ENCODE results near the gene TCEAL1. TPM values are rescaled to one million over a fixed set of nuclear protein-coding genes. Genes with fewer than 3 reads are reported as not detected.

Gene TCEAL1
- total RNA-seq, 4 donors from 2014 or later = 35.7 to 54.6 (median 46.5) TPM

Other genes with a start within 250 kb of the TCEAL1 start
- gene RAB40A, start 109.5 kb upstream of the TCEAL1 start, total RNA-seq = not detected
- 10 to 100 TPM; 21.1 to 30.5 (median 28.2) TPM for gene TCEAL4, start 43.5 kb upstream of the TCEAL1 start, total RNA-seq
- gene TCEAL3, start 21.0 kb upstream of the TCEAL1 start, total RNA-seq = 1 to 10 TPM; 5.0 to 9.2 (median 7.1) TPM
- 100 to 1,000 TPM; 190 to 317 (median 213) TPM for gene MORF4L2, start 57.7 kb downstream of the TCEAL1 start, total RNA-seq
- not detected for gene TMEM31, start 81.9 kb downstream of the TCEAL1 start, total RNA-seq
- 1 to 10 TPM in 2 of 4 donors, not detected in 2; 1.2 to 2.2 TPM for gene PLP1, start 147.9 kb downstream of the TCEAL1 start, total RNA-seq
- 1 to 10 TPM; 1.8 to 5.7 (median 4.7) TPM for gene RAB9B, start 203.3 kb downstream of the TCEAL1 start, total RNA-seq

Data from gastrocnemius medialis (tissue), 4 donors.